PFSK-1 (cell line): ENCODE measurements around the gene STK17B.

Source experiments
- FOXP2 ChIP-seq: optimal IDR thresholded peaks from 2 replicates; pipeline ENCODE3; 2011; ENCODE audit warnings: borderline replicate concordance, control low read depth, inconsistent platforms; ENCODE audit not compliant: insufficient read depth; ENCODE audit errors: extremely low read length, extremely low read depth
- POLR2AphosphoS5 ChIP-seq: IDR thresholded peaks from 2 replicates; pipeline ENCODE4 v1.6.1; 2012; ENCODE audit warnings: low read depth, mild to moderate bottlenecking, control low read depth, low read length, moderate library complexity
- REST ChIP-seq, 2 experiments: IDR thresholded peaks; 2 replicates each; pipeline versions ENCODE4 v1.6.1 to v1.8.0; 2011 to 2012; ENCODE audit warnings: low read depth in 2 of 2, low read length in 2 of 2, control low read depth in 1 of 2, inconsistent platforms in 1 of 2, mild to moderate bottlenecking in 1 of 2, moderate library complexity in 1 of 2; ENCODE audit not compliant: insufficient read depth in 1 of 2
- SIN3A ChIP-seq: IDR thresholded peaks from 2 replicates; pipeline ENCODE4 v1.6.1; 2012; ENCODE audit warnings: mild to moderate bottlenecking, low read length, moderate library complexity, borderline replicate concordance; ENCODE audit not compliant: insufficient read depth
- TAF1 ChIP-seq: IDR thresholded peaks from 2 replicates; pipeline ENCODE4 v1.6.1; 2012; ENCODE audit warnings: low read length, control low read depth, borderline replicate concordance; ENCODE audit not compliant: insufficient read depth

The STK17B gene

GRCh38 chr2:196113061-196113974 lies 58.1 kb downstream of the STK17B start:
- TF ChIP-seq POLR2AphosphoS5, result no peak
- no peak for TF ChIP-seq REST (IDR thresholded peaks at IDR 0.05; ENCODE audit: insufficient read depth in 1 of 2, low read depth in 2 of 2, low read length in 2 of 2)
- TF ChIP-seq SIN3A, result no peak
- TF ChIP-seq FOXP2, result no peak
- TF ChIP-seq TAF1, result no peak

GRCh38 chr2:196112418-196113034 lies 58.9 kb downstream of the STK17B start:
- TF ChIP-seq SIN3A (no peak), TAF1 (no peak), FOXP2 (no peak), POLR2AphosphoS5 (no peak), REST (IDR thresholded peaks at IDR 0.05; ENCODE audit: insufficient read depth in 1 of 2, low read depth in 2 of 2, low read length in 2 of 2) (no peak)

- no peak for TF ChIP-seq SIN3A
- TF ChIP-seq REST (IDR thresholded peaks at IDR 0.05; ENCODE audit: insufficient read depth in 1 of 2, low read depth in 2 of 2, low read length in 2 of 2), result no peak
- no peak for TF ChIP-seq TAF1
- no peak for TF ChIP-seq POLR2AphosphoS5
- no peak for TF ChIP-seq FOXP2
Measured at GRCh38 chr2:196108604-196109003, 62.8 kb downstream of the STK17B start.

- TF ChIP-seq REST (IDR thresholded peaks at IDR 0.05; ENCODE audit: insufficient read depth in 1 of 2, low read depth in 2 of 2, low read length in 2 of 2) (no peak), SIN3A (no peak), POLR2AphosphoS5 (no peak), TAF1 (no peak), FOXP2 (no peak)
Measured at GRCh38 chr2:196105951-196106350, 65.4 kb downstream of the STK17B start.
